Measurements from ENCODE around the gene HINT2.

Gene HINT2

GRCh38 chr9:35840881-35841644, 26.2 kb upstream of the HINT2 start:
- no peak for DNase-seq (ENCODE audit: low read depth)
- TF ChIP-seq, protein P1, sequence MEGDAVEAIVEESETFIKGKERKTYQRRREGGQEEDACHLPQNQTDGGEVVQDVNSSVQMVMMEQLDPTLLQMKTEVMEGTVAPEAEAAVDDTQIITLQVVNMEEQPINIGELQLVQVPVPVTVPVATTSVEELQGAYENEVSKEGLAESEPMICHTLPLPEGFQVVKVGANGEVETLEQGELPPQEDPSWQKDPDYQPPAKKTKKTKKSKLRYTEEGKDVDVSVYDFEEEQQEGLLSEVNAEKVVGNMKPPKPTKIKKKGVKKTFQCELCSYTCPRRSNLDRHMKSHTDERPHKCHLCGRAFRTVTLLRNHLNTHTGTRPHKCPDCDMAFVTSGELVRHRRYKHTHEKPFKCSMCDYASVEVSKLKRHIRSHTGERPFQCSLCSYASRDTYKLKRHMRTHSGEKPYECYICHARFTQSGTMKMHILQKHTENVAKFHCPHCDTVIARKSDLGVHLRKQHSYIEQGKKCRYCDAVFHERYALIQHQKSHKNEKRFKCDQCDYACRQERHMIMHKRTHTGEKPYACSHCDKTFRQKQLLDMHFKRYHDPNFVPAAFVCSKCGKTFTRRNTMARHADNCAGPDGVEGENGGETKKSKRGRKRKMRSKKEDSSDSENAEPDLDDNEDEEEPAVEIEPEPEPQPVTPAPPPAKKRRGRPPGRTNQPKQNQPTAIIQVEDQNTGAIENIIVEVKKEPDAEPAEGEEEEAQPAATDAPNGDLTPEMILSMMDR (IDR thresholded peaks at IDR 0.05; ENCODE audit: control insufficient read depth, extremely low read depth, insufficient read depth): no peak
- no peak overlapping the region for H3K4me3 ChIP-seq (ENCODE audit: low read depth, low read length)

- TF ChIP-seq, protein P1 (IDR thresholded peaks at IDR 0.05; ENCODE audit: control insufficient read depth, extremely low read depth, insufficient read depth): no peak
- no peak overlapping the region for H3K4me3 ChIP-seq (ENCODE audit: low read depth, low read length)
- DNase-seq (ENCODE audit: low read depth): no peak
These were observed 25.1 kb upstream of the HINT2 start for GRCh38 chr9:35839926-35840325.

GRCh38 chr9:35836595-35836994, 21.8 kb upstream of the HINT2 start:
- H3K4me3 ChIP-seq (ENCODE audit: low read depth, low read length): no peak overlapping the region
- TF ChIP-seq, protein P1 (IDR thresholded peaks at IDR 0.05; ENCODE audit: control insufficient read depth, extremely low read depth, insufficient read depth): no peak
- DNase-seq (ENCODE audit: low read depth): no peak

- no peak overlapping the region for H3K4me3 ChIP-seq (ENCODE audit: low read depth, low read length)
- DNase-seq (ENCODE audit: low read depth): no peak
- TF ChIP-seq, protein P1 (IDR thresholded peaks at IDR 0.05; ENCODE audit: control insufficient read depth, extremely low read depth, insufficient read depth): no peak
These were observed 20.9 kb upstream of the HINT2 start for GRCh38 chr9:35835766-35836165.

GRCh38 chr9:35835216-35835632, 20.4 kb upstream of the HINT2 start:
- no peak overlapping the region for H3K4me3 ChIP-seq (ENCODE audit: low read depth, low read length)
- DNase-seq (ENCODE audit: low read depth): peak; percentile 66
- TF ChIP-seq, protein P1 (IDR thresholded peaks at IDR 0.05; ENCODE audit: control insufficient read depth, extremely low read depth, insufficient read depth): peak; percentile 23; the same call in 1 of the 2 replicates

DNA sequence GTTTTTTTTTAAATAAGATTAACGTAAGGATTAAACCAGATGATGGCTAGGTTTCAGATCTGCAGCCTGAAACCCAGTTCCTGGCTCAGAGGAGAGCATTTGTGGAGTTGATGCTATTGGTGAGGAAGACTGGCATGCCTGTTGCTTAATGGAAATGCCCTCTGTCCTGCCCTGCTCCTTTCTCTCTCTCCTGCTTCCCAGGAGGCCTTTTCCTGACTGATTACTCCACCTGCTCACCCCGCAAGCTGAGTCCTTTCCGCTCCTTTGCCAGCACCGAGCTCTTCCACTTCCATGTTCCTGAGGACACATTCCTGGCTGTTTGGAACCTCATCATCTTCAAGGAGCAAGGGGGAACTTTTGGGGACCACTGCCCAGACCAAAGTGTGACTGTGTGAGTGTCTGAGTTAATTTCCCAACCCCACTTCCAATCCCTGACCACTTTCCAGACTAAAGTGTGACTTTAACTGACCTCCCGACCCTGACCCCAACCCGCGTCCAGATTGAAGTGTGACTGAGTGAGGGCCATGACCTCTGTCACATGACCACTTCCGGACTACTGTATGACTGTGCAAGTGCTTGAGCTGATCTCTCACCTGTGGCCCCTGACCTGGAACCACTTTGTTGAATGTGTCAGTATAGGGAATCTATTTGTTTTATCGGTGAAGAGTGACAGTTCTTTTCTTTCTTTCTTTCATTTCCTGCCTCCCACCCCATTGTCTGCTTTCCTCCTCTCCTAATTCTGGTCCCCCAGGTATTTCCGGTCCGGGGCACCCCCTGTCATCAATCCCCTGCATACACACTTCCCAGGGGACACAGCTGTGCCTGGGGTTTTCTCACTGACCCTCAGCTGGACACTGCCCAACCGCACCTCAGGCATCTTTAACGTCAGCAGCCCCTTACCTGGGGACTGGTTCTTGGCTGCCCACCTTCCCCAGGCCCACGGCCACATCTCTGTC, 19.7 kb upstream of the HINT2 start:
- H3K4me3 ChIP-seq (ENCODE audit: low read depth, low read length): no peak overlapping the region
- no peak for DNase-seq (ENCODE audit: low read depth)
- TF ChIP-seq, protein P1 (IDR thresholded peaks at IDR 0.05; ENCODE audit: control insufficient read depth, extremely low read depth, insufficient read depth): no peak
